B cell (primary cell): Measurements from ENCODE around the gene TUBB4B. TPM values are rescaled to one million over a fixed set of nuclear protein-coding genes. Genes with fewer than 3 reads are reported as not detected.

Experiments used
- ATAC-seq: fragments of 200-7000 bp; cut with Tn5 transposase; one replicate; pipeline ENCODE4 v1.10.0; 2021; ENCODE audit warnings: low read depth, mild to moderate bottlenecking, moderate number of reproducible peaks, moderate library complexity
- CTCF ChIA-PET: fragments of 350-600 bp; sonication (Branson Sonifier 250); formaldehyde crosslinking; loops from one replicate; lab custom pipeline; 2021; ENCODE audit warnings: antibody characterized with exemption, inconsistent platforms; lab: Charles Lee
- POLR2A ChIA-PET: fragments of 350-600 bp; sonication (Branson Sonifier 250); formaldehyde crosslinking; loops from one replicate; lab custom pipeline; 2021; ENCODE audit warnings: antibody characterized with exemption; lab: Charles Lee
- DNase-seq: peaks from one replicate; pipeline ENCODE4 v3.0.0; 2013
- H2AFZ ChIP-seq: 2 replicates; pipeline ENCODE4 v1.6.1; 2012; ENCODE audit warnings: mild to moderate bottlenecking, low read depth, low read length; ENCODE audit not compliant: insufficient read depth, poor library complexity, severe bottlenecking
- H3K27ac ChIP-seq, 2 donors: 1 replicate in 1 of 2; 2 replicates in 1 of 2; pipeline ENCODE4 v1.5.1; 2012 to 2013; ENCODE audit warnings: low read length in 2 of 2, mild to moderate bottlenecking in 2 of 2, moderate library complexity in 1 of 2
- H3K27me3 ChIP-seq, 4 experiments: fragments of 200-600 bp in 1 of 4; sonication (generic) in 1 of 4; replicated peaks in 1 of 4; 1 replicate in 2 of 4; 2 replicates in 2 of 4; pipeline versions ENCODE4 v1.6.1 to v1.7.0; 2013 to 2016; ENCODE audit warnings: low read length in 3 of 4, mild to moderate bottlenecking in 2 of 4, mixed read lengths in 1 of 4, moderate library complexity in 1 of 4; ENCODE audit not compliant: insufficient read depth in 4 of 4, control insufficient read depth in 3 of 4; ENCODE audit errors: control extremely low read depth in 1 of 4
- H3K36me3 ChIP-seq, 2 experiments: replicated peaks in 1 of 2; 1 replicate in 1 of 2; 2 replicates in 1 of 2; pipeline versions ENCODE4 v1.6.1 to v1.7.1; 2013; ENCODE audit warnings: low read length in 1 of 2; ENCODE audit not compliant: insufficient read depth in 2 of 2, control insufficient read depth in 1 of 2; ENCODE audit errors: control extremely low read depth in 1 of 2, extremely low read depth in 1 of 2
- H3K4me1 ChIP-seq, 2 donors: fragments of 200-600 bp in 1 of 2; sonication (generic) in 1 of 2; 1 replicate in 1 of 2; 2 replicates in 1 of 2; pipeline versions ENCODE4 v1.5.1 to v1.6.1; 2013 to 2017; ENCODE audit warnings: low read length in 2 of 2; ENCODE audit not compliant: control insufficient read depth in 2 of 2, insufficient read depth in 2 of 2
- H3K4me2 ChIP-seq: replicated peaks from 2 replicates; pipeline ENCODE3; 2012; ENCODE audit warnings: mild to moderate bottlenecking, low read depth, low read length; ENCODE audit not compliant: poor library complexity, severe bottlenecking
- H3K4me3 ChIP-seq, 5 experiments: fragments of 200-600 bp in 1 of 5; sonication (generic) in 1 of 5; 1 replicate in 3 of 5; 2 replicates in 2 of 5; pipeline versions ENCODE4 v1.5.1 to v1.7.0; 2011 to 2016; ENCODE audit warnings: low read length in 4 of 5, mild to moderate bottlenecking in 4 of 5, low read depth in 2 of 5, control low read depth in 1 of 5, moderate library complexity in 1 of 5; ENCODE audit not compliant: insufficient read depth in 1 of 5; ENCODE audit errors: control extremely low read depth in 1 of 5, extremely low read depth in 1 of 5
- H3K79me2 ChIP-seq: fragments of 200-600 bp; sonication (generic); one replicate; pipeline ENCODE4 v1.6.0; 2016; ENCODE audit warnings: low read length; ENCODE audit not compliant: control insufficient read depth, insufficient read depth
- H3K9ac ChIP-seq: fragments of 200-600 bp; sonication (generic); 2 replicates; pipeline ENCODE4 v1.6.1; 2017; ENCODE audit warnings: mild to moderate bottlenecking, low read length, moderate library complexity
- H3K9me3 ChIP-seq, 3 donors: one replicate each; pipeline versions ENCODE4 v1.6.1 to v1.7.1; 2013; ENCODE audit warnings: low read length in 2 of 3; ENCODE audit not compliant: control insufficient read depth in 2 of 3, insufficient read depth in 1 of 3; ENCODE audit errors: control extremely low read depth in 1 of 3
- H4K20me1 ChIP-seq: 2 replicates; pipeline ENCODE4 v1.6.0; 2012; ENCODE audit warnings: mild to moderate bottlenecking, low read length; ENCODE audit not compliant: insufficient read depth, control insufficient read depth, poor library complexity, severe bottlenecking
- H3K27ac Mint-ChIP-seq: one replicate; pipeline ENCODE4 v1.8.0; 2021; ENCODE audit warnings: mixed read lengths
- H3K27me3 Mint-ChIP-seq: one replicate; pipeline ENCODE4 v1.8.0; 2021; ENCODE audit warnings: mixed read lengths
- H3K4me1 Mint-ChIP-seq: one replicate; pipeline ENCODE4 v1.8.0; 2021; ENCODE audit warnings: mixed read lengths
- H3K4me3 Mint-ChIP-seq: one replicate; pipeline ENCODE4 v1.8.0; 2021; ENCODE audit warnings: mixed read lengths
- H3K9me3 Mint-ChIP-seq: one replicate; pipeline ENCODE4 v1.8.0; 2022; ENCODE audit warnings: mixed read lengths; ENCODE audit not compliant: insufficient read depth
- CTCF ChIP-seq: fragments of 200-600 bp; IDR thresholded peaks from one replicate; pipeline ENCODE4 v1.8.0; 2022; ENCODE audit warnings: antibody characterized with exemption, mild to moderate bottlenecking
- EZH2 ChIP-seq: IDR thresholded peaks from 2 replicates; pipeline ENCODE4 v1.6.1; 2012; ENCODE audit warnings: borderline replicate concordance, low read depth, mild to moderate bottlenecking, moderate library complexity, low read length; ENCODE audit not compliant: insufficient read depth, poor library complexity, severe bottlenecking
- WGBS: methylation state at CpG from one replicate; pipeline ENCODE4 v1.1.5; 2013; ENCODE audit warnings: missing lambda C conversion rate; ENCODE audit not compliant: insufficient coverage; 5-methylcytosine and 5-hydroxymethylcytosine counted together
- intact Hi-C: fragments of 100-400 bp; cut with micrococcal nuclease; formaldehyde crosslinking; loops from one replicate; pipeline ENCODE4 v1.10.0; 2022
- polyA plus RNA-seq: library from polyadenylated mRNA; depleted of rRNA; stranded (reverse); fragments of >200 nt; gene quantifications from 2 replicates; pipeline ENCODE4 v1.2.3, GENCODE V29; 2012
- total RNA-seq, 2 donors: library from RNA; stranded (reverse); fragments of 120-200 nt in 1 of 2; gene quantifications; 1 replicate in 1 of 2; 2 replicates in 1 of 2; pipeline versions ENCODE4 v1.2.3 to v1.2.4, GENCODE V29; 2013 to 2022

The TUBB4B gene
- total and polyA plus RNA-seq, 2 donors (not counting 1 experiment from before 2014, with no cell fraction given): 110 to 261 TPM

- ChIA-PET POLR2A (interaction anchor here (0.7 to 1.8 kb wide), 6 partner anchors 11 to 30 kb away, joined by 3 to 6 read pairs (median 4); partner anchors contain the start of gene TUBB4B), CTCF (interaction anchor here (0.6 to 1.4 kb wide), 4 partner anchors 10 to 234 kb away, joined by 3 to 6 read pairs (median 3); no protein-coding TSS in a partner anchor)
- Histone ChIP-seq H2AFZ (no peak overlapping the region), H3K9ac (peak overlapping the region; percentile 53), H3K27ac (peak overlapping the region; percentile 15 to 48), H3K4me2 (peak overlapping the region; percentile 64), H4K20me1 (peaks cover 33% of the 10 kb centered on the region), H3K79me2 (peaks cover 38% of the 10 kb centered on the region), H3K4me3 (peak overlapping the region in 4 of 5 experiments; percentile 33 to 50 (median 45)), H3K36me3 (peaks cover 0 to 24% of the 10 kb centered on the region in 2 experiments), H3K4me1 (peaks cover 12 to 49% of the 10 kb centered on the region in 2 donors), H3K9me3 (no peaks in the 10 kb centered on the region), H3K27me3 (no peaks in the 10 kb centered on the region)
- DNase-seq (peak; percentile 56), ATAC-seq (peak; percentile 37)
- no peak for TF ChIP-seq CTCF
- no peak for TF ChIP-seq EZH2
- Mint-ChIP-seq H3K9me3 (no peaks in the 10 kb centered on the region), H3K4me3 (peak overlapping the region; percentile 69), H3K27me3 (no peaks in the 10 kb centered on the region), H3K27ac (peak overlapping the region; percentile 78), H3K4me1 (peaks cover 30% of the 10 kb centered on the region)
- intact Hi-C loops: loop anchor here (2.0 kb wide), 1 partner anchor 15 kb away; the partner anchor contains the start of gene NELFB
- WGBS: 81% methylated on average over 16 of the region's 17 CpGs
Observed at GRCh38 chr9:137269231-137269772, 28.2 kb downstream of the TUBB4B start.
